ENCODE measurements around the gene PARVG. TPM values are rescaled to one million over a fixed set of nuclear protein-coding genes. Genes with fewer than 3 reads are reported as not detected.

PARVG gene
- total RNA-seq, 4 donors from 2014 or later: 0.19 to 4.8 (median 2.7) TPM

DNA sequence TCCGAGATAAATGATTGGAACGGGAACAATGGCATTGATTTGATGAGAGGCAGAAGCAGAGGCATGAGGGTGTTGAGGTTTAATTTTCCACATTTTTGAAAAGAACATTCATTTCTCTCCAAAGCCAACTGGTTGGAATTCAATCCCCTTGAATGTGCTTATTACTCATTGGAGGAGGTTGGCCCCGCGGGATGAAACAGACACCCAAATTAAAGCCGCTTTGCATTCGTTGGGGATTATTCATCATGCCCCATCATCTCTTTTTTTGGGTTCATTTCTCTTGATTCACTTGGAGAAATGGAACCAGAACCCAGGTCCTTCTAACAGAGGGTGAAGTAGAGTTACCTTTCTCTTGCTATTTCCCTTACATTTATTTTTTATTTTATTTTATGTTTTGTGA is 47.6 kb upstream of the PARVG start:
- no peak overlapping the region for H3K27ac ChIP-seq
- intact Hi-C loops (cut with DNase I; ENCODE audit: low total_unique reads): no loop called here
- in situ Hi-C loops (cut with MboI; ENCODE audit: low sequenced_read_pairs in 4 of 4): no loop called here
- DNase-seq: no peak
- TF ChIP-seq, protein P1, sequence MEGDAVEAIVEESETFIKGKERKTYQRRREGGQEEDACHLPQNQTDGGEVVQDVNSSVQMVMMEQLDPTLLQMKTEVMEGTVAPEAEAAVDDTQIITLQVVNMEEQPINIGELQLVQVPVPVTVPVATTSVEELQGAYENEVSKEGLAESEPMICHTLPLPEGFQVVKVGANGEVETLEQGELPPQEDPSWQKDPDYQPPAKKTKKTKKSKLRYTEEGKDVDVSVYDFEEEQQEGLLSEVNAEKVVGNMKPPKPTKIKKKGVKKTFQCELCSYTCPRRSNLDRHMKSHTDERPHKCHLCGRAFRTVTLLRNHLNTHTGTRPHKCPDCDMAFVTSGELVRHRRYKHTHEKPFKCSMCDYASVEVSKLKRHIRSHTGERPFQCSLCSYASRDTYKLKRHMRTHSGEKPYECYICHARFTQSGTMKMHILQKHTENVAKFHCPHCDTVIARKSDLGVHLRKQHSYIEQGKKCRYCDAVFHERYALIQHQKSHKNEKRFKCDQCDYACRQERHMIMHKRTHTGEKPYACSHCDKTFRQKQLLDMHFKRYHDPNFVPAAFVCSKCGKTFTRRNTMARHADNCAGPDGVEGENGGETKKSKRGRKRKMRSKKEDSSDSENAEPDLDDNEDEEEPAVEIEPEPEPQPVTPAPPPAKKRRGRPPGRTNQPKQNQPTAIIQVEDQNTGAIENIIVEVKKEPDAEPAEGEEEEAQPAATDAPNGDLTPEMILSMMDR (IDR thresholded peaks at IDR 0.05 in 4 of 5, conservative IDR thresholded peaks at IDR 0.05 in 1 of 5): no peak
- no peak for TF ChIP-seq POLR2A (IDR thresholded peaks at IDR 0.05)
- ATAC-seq: no peak
- H3K36me3 ChIP-seq: peaks cover 8 to 68% of the 10 kb centered on the region in 2 donors
- peaks cover 0 to 16% of the 10 kb centered on the region in 2 donors for H3K4me1 ChIP-seq
- no peaks in the 10 kb centered on the region for H3K27me3 ChIP-seq
- no peaks in the 10 kb centered on the region for H3K9me3 ChIP-seq
- H3K4me3 ChIP-seq: no peak overlapping the region

DNA sequence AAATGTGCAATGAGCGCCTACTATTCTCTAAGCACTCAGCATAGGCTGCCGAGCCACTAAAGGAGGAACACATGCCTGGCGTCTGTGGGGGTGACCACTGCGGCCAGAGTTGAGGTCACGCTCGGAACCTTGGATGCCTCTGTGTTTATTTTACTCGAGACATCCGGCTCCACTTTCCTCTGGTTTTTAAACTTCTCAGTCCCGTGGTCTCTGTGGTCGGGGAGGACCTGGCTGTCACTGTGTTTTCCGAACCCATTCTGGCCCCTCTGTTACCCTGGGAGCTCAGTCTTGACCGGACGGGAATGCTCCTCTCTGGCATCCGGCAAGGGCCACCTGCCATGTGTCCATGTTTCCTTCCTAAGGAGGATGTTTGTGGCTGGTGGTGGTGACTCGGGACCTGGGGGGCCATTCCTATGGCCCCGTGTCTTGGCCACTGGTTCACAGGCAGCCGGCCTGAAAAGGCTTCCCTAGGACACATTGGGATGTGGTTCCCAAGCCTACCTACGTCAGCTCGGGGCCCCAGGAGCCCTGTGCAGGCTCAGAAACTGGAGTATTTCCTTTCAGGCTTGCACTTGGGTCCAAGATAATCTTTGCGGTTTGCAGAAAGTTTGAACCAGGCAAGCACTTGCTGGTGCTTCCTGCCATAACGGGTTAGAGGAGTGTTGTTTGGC is 46.7 kb upstream of the PARVG start:
- Histone ChIP-seq H3K27me3 (no peaks in the 10 kb centered on the region), H3K4me1 (peaks cover 0 to 9% of the 10 kb centered on the region in 2 donors), H3K9me3 (no peaks in the 10 kb centered on the region), H3K4me3 (no peak overlapping the region), H3K36me3 (peaks cover 8 to 77% of the 10 kb centered on the region in 2 donors), H3K27ac (peak overlapping the region in 1 of 4 donors; percentile 35)
- DNase-seq (peak in 1 of 2 donors; percentile 29), ATAC-seq (peak; percentile 14 to 15)
- in situ Hi-C loops (cut with MboI; ENCODE audit: low sequenced_read_pairs in 4 of 4): no loop called here
- TF ChIP-seq, protein P1 (IDR thresholded peaks at IDR 0.05 in 4 of 5, conservative IDR thresholded peaks at IDR 0.05 in 1 of 5): no peak
- TF ChIP-seq POLR2A (IDR thresholded peaks at IDR 0.05): no peak
- intact Hi-C loops (cut with DNase I; ENCODE audit: low total_unique reads): no loop called here

DNA sequence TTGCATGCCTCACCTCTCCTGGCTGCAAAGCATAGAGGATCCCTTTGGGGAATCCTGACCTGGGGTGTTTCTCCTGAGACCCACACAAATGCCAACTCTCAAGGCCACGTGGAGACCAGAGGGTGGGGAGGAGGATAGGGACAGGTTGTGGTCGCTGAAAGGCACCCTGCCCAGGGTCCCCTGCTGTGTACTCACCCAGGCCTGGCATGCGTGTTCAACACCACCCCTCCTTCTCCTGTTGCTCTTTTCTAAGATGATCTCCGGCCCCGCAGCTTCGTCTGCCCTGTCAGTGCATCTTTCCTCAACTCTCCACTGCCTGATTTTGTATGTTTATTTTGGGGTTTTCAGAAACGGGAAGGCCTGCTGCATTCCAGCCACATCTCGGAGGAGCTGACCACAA is 44.6 kb upstream of the PARVG start:
- intact Hi-C loops (cut with DNase I; ENCODE audit: low total_unique reads) (no loop called here), in situ Hi-C loops (cut with MboI; ENCODE audit: low sequenced_read_pairs in 4 of 4) (no loop called here)
- TF ChIP-seq, protein P1 (IDR thresholded peaks at IDR 0.05 in 4 of 5, conservative IDR thresholded peaks at IDR 0.05 in 1 of 5): no peak
- Histone ChIP-seq H3K27me3 (no peaks in the 10 kb centered on the region), H3K4me3 (no peak overlapping the region), H3K4me1 (no peaks in the 10 kb centered on the region), H3K9me3 (no peaks in the 10 kb centered on the region), H3K36me3 (peaks cover 8 to 93% of the 10 kb centered on the region in 2 donors), H3K27ac (no peak overlapping the region)
- no peak for ATAC-seq
- DNase-seq: no peak

DNA sequence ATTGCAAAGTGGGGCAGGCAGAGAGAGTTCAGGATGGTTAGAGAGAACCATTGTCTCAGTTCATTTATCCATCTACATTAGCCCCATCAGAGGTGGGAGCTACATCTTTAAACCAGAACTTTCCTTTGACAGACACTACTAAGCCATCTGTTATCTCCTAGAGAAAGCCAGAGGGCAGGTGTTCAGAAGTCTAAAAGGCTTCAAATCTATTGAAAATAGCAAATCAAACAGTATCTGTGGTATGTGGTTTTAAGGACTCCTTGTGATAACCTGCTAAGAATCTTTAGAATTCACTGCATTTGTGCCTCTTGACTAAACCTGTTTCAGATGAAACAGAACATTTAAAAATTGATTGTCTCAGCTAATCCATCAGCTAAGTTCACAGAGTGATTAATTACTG is 43.9 kb upstream of the PARVG start:
- ATAC-seq (no peak), DNase-seq (no peak)
- Histone ChIP-seq H3K4me3 (no peak overlapping the region), H3K36me3 (peaks cover 8 to 94% of the 10 kb centered on the region in 2 donors), H3K27me3 (no peaks in the 10 kb centered on the region), H3K4me1 (no peaks in the 10 kb centered on the region), H3K27ac (no peak overlapping the region), H3K9me3 (no peaks in the 10 kb centered on the region)
- no peak for TF ChIP-seq POLR2A (IDR thresholded peaks at IDR 0.05)
- TF ChIP-seq, protein P1 (IDR thresholded peaks at IDR 0.05 in 4 of 5, conservative IDR thresholded peaks at IDR 0.05 in 1 of 5): no peak
- in situ Hi-C loops (cut with MboI; ENCODE audit: low sequenced_read_pairs in 4 of 4) (no loop called here), intact Hi-C loops (cut with DNase I; ENCODE audit: low total_unique reads) (no loop called here)

DNA sequence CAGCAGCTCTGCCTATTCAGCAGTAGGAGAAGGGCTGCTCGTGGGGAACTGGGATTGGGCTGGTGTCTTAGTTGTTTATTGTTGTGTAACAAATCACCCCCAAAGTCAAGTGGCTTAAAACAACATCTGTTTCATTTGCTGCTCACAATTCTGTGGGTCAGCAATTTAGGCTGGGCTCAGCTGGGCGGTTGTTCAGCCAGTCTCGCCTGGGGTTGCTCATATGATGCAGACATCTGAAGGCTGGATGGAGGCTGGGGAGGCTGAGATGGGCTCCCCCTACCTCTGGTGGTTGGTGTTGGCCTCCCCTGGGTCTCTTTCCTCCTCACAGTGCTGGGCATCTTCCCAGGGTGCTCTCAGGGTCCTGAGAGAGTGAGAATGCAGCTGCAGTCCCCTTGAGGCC is 43.3 kb upstream of the PARVG start:
- H3K4me3 ChIP-seq: no peak overlapping the region
- no peaks in the 10 kb centered on the region for H3K4me1 ChIP-seq
- no peak for TF ChIP-seq POLR2A (IDR thresholded peaks at IDR 0.05)
- TF ChIP-seq, protein P1 (IDR thresholded peaks at IDR 0.05 in 4 of 5, conservative IDR thresholded peaks at IDR 0.05 in 1 of 5): no peak
- no peaks in the 10 kb centered on the region for H3K9me3 ChIP-seq
- DNase-seq (no peak), ATAC-seq (no peak)
- in situ Hi-C loops (cut with MboI; ENCODE audit: low sequenced_read_pairs in 4 of 4) (no loop called here), intact Hi-C loops (cut with DNase I; ENCODE audit: low total_unique reads) (no loop called here)
- no peak overlapping the region for H3K27ac ChIP-seq
- H3K36me3 ChIP-seq: peaks cover 8 to 90% of the 10 kb centered on the region in 2 donors
- H3K27me3 ChIP-seq: no peaks in the 10 kb centered on the region

Data from gastrocnemius medialis (tissue), 4 donors.